ENCODE data around the gene SS18L1.

The SS18L1 gene

DNA sequence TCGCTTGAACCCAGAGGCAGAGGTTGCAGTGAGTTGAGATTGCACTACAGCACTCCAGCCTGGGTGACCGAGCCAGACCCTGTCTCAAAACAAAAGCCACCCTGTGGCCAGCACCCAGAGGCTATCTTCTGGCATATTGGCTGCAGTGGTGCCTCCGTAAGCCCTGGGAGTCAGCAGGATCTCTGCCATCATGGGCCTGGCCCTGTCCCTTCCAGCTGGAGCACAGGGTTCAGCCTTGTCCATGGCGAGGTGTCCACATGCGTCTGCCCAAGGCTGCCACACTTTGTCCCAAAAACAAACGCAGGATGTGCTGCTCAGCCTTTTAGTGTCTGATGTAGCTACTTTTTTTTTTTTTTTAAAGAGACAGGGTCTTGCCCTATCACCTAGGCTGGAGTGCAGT lies 23.9 kb downstream of the SS18L1 start:
- peaks cover 38 to 89% (median 57%) of the 10 kb centered on the region in 3 donors for H3K36me3 ChIP-seq
- no peaks in the 10 kb centered on the region for H3K4me1 ChIP-seq
- TF ChIP-seq, protein P1, sequence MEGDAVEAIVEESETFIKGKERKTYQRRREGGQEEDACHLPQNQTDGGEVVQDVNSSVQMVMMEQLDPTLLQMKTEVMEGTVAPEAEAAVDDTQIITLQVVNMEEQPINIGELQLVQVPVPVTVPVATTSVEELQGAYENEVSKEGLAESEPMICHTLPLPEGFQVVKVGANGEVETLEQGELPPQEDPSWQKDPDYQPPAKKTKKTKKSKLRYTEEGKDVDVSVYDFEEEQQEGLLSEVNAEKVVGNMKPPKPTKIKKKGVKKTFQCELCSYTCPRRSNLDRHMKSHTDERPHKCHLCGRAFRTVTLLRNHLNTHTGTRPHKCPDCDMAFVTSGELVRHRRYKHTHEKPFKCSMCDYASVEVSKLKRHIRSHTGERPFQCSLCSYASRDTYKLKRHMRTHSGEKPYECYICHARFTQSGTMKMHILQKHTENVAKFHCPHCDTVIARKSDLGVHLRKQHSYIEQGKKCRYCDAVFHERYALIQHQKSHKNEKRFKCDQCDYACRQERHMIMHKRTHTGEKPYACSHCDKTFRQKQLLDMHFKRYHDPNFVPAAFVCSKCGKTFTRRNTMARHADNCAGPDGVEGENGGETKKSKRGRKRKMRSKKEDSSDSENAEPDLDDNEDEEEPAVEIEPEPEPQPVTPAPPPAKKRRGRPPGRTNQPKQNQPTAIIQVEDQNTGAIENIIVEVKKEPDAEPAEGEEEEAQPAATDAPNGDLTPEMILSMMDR (IDR thresholded peaks at IDR 0.05): no peak
- H3K9me3 ChIP-seq: no peaks in the 10 kb centered on the region
- no peak overlapping the region for H3K27ac ChIP-seq
- DNase-seq: no peak
- no peaks in the 10 kb centered on the region for H3K27me3 ChIP-seq
- H3K4me3 ChIP-seq: no peak overlapping the region
- intact Hi-C loops (cut with DNase I; ENCODE audit: low total_unique reads): no loop called here

GRCh38 chr20:62168061-62168460 lies 24.5 kb downstream of the SS18L1 start:
- TF ChIP-seq, protein P1 (IDR thresholded peaks at IDR 0.05): no peak
- peaks cover 32 to 89% (median 51%) of the 10 kb centered on the region in 3 donors for H3K36me3 ChIP-seq
- H3K27ac ChIP-seq: no peak overlapping the region
- H3K4me3 ChIP-seq: no peak overlapping the region
- H3K4me1 ChIP-seq: no peaks in the 10 kb centered on the region
- no peaks in the 10 kb centered on the region for H3K27me3 ChIP-seq
- intact Hi-C loops (cut with DNase I; ENCODE audit: low total_unique reads): no loop called here
- no peaks in the 10 kb centered on the region for H3K9me3 ChIP-seq
- DNase-seq: no peak

DNA sequence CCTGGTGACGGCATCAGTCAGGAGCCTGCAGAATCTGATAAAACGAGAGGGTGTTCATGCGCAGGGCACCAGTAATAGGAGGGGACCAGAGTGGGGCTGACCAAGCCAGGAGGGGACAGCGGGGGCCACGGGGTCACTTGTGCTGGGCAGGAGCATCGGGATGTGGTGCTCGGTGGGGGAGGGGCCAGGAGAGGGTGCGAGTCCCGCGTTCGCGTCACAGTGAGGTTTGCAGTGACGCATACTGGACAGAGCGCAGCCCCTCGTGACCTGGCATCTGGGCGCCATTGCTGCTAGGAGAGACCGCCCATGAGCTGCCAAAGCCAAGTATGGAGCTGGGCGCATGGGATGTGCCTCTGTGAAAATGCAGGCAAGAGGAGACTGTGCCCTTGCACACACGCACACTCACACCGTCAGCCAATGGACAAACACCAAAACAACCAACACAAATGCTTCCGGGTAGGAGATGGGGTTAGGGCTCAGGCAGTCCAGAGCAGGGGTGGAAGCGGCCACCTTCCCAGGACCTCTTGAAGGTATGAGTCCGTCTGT lies 25.4 kb downstream of the SS18L1 start:
- TF ChIP-seq, protein P1 (IDR thresholded peaks at IDR 0.05): no peak
- Histone ChIP-seq H3K4me3 (no peak overlapping the region), H3K4me1 (no peaks in the 10 kb centered on the region), H3K27me3 (no peaks in the 10 kb centered on the region), H3K36me3 (peaks cover 25 to 89% (median 49%) of the 10 kb centered on the region in 3 donors), H3K9me3 (no peaks in the 10 kb centered on the region), H3K27ac (no peak overlapping the region)
- no peak for DNase-seq
- intact Hi-C loops (cut with DNase I; ENCODE audit: low total_unique reads): no loop called here

DNA sequence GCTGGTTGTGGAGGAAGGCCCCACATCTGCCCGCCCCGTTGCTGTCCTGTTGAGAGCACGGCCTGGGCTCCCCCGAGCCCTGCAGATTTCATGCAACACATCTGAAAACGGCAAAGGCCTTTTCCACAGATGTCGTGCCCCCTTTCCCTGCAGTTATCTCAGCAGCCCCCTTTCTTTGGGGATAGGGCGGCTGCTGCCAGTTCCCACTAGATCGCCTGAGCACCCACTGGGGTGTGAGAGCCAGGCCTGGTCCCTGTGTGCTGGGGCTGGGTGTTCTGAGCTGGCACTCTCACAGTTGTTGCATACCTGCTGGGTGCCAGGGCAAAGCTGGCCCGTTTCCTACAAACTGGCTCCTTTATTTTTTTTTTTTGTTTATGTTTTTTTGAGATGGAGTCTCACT lies 27.0 kb downstream of the SS18L1 start:
- Histone ChIP-seq H3K4me1 (no peaks in the 10 kb centered on the region), H3K27ac (no peak overlapping the region), H3K27me3 (no peaks in the 10 kb centered on the region), H3K4me3 (no peak overlapping the region), H3K9me3 (no peaks in the 10 kb centered on the region), H3K36me3 (peaks cover 16 to 89% (median 49%) of the 10 kb centered on the region in 3 donors)
- TF ChIP-seq, protein P1 (IDR thresholded peaks at IDR 0.05): no peak
- intact Hi-C loops (cut with DNase I; ENCODE audit: low total_unique reads): no loop called here
- no peak for DNase-seq

- no peak for DNase-seq
- TF ChIP-seq, protein P1 (IDR thresholded peaks at IDR 0.05): no peak
- H3K27ac ChIP-seq: no peak overlapping the region
- no peaks in the 10 kb centered on the region for H3K4me1 ChIP-seq
- H3K36me3 ChIP-seq: peaks cover 9 to 89% (median 45%) of the 10 kb centered on the region in 3 donors
- H3K27me3 ChIP-seq: no peaks in the 10 kb centered on the region
- no peaks in the 10 kb centered on the region for H3K9me3 ChIP-seq
- intact Hi-C loops (cut with DNase I; ENCODE audit: low total_unique reads): no loop called here
- no peak overlapping the region for H3K4me3 ChIP-seq
Observed at GRCh38 chr20:62171245-62171644, 27.7 kb downstream of the SS18L1 start.

- no peak for DNase-seq
- intact Hi-C loops (cut with DNase I; ENCODE audit: low total_unique reads): no loop called here
- H3K36me3 ChIP-seq: peaks cover 8 to 88% (median 38%) of the 10 kb centered on the region in 3 donors
Observed at GRCh38 chr20:62172666-62173065, 29.1 kb downstream of the SS18L1 start.

More at GRCh38 chr20:62172666-62173065, 29.1 kb downstream of the SS18L1 start:
- Histone ChIP-seq H3K27ac (no peak overlapping the region), H3K4me1 (no peaks in the 10 kb centered on the region), H3K4me3 (no peak overlapping the region), H3K9me3 (no peaks in the 10 kb centered on the region), H3K27me3 (no peaks in the 10 kb centered on the region)
- TF ChIP-seq, protein P1 (IDR thresholded peaks at IDR 0.05): no peak
